ENCODE measurements around the gene ASIP. TPM values are rescaled to one million over a fixed set of nuclear protein-coding genes. Genes with fewer than 3 reads are reported as not detected.

Gene ASIP
- total RNA-seq, 1 donor = not detected

DNA sequence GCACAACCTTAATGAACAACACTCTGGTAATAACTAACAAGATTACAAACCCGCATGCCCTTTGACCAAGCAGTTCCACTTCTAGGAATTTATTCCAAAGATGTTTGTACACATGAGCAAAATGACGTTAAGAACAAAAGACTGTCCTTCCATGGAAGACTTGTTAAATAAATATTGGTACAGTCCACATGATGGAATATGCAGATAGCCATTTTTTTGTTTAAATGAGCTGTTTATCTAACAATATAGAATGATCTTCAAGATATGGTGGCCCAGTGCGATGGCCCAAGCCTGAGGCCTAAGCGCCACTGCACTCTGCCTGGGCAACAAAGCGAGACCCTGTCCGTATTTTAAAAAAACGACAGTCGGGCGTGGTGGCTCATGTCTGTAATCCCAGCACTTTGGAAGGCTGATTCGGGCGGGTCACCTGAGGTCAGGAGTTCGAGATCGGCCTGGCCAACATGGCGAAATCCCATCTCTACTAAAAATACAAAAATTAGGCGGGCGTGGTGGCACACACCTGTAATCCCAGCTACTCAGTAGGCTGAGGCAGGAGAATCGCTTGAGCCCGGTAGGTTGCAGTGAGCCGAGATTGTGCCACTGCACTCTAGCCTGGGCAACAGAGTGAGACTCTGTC is 69.4 kb downstream of the ASIP start:
- DNase-seq (ENCODE audit: low read depth) = no peak
- TF ChIP-seq, protein P1, sequence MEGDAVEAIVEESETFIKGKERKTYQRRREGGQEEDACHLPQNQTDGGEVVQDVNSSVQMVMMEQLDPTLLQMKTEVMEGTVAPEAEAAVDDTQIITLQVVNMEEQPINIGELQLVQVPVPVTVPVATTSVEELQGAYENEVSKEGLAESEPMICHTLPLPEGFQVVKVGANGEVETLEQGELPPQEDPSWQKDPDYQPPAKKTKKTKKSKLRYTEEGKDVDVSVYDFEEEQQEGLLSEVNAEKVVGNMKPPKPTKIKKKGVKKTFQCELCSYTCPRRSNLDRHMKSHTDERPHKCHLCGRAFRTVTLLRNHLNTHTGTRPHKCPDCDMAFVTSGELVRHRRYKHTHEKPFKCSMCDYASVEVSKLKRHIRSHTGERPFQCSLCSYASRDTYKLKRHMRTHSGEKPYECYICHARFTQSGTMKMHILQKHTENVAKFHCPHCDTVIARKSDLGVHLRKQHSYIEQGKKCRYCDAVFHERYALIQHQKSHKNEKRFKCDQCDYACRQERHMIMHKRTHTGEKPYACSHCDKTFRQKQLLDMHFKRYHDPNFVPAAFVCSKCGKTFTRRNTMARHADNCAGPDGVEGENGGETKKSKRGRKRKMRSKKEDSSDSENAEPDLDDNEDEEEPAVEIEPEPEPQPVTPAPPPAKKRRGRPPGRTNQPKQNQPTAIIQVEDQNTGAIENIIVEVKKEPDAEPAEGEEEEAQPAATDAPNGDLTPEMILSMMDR (IDR thresholded peaks at IDR 0.05; ENCODE audit: insufficient read depth, low read depth, low read length) = no peak
- no peak overlapping the region for H3K4me3 ChIP-seq (ENCODE audit: low read depth, low read length)

DNA sequence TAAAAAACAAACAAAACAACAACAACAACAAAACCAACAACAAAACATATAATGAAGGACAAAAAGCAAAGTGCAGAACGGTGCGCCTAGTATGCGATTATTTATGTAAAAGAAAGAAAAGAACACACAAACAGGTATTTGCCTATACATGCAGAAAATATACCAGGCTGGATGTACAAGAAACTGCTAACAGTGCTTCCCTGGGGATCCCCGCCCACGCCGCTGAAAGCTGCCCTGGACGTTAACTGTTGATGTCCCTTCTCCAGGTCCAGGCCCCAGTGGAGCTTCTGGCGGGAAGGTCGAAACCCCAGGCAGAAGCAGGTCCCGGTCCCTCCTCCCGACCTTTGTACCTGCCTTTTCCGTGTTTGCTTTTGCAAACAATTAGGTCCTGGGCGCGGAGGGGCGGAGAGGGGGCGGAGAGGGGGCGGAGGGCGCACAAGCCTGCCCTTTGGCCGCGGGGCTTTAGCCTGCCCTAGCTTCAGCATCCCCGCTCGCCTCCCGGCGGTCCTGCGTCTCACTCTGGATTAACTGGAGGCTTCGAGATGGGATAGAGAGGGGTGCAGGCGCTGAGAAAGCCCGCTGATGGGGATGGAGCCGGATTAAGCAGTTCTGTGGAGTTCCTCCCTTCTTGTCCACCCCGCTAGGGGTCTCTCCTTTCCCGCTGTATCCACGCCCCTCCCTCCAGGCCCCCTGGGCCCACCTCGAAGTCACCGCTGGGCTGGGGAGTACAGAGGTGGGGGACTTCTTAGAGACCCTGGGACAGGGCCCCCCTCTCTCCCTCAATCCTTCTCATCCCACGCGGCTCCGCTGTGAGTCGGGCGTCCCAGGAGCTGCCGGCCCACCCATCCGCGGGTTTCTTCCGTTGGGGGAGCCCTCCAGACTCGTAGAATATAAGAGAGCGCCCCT is 70.1 kb downstream of the ASIP start:
- no peak for DNase-seq (ENCODE audit: low read depth)
- TF ChIP-seq, protein P1 (IDR thresholded peaks at IDR 0.05; ENCODE audit: insufficient read depth, low read depth, low read length) = peak; percentile 31

DNA sequence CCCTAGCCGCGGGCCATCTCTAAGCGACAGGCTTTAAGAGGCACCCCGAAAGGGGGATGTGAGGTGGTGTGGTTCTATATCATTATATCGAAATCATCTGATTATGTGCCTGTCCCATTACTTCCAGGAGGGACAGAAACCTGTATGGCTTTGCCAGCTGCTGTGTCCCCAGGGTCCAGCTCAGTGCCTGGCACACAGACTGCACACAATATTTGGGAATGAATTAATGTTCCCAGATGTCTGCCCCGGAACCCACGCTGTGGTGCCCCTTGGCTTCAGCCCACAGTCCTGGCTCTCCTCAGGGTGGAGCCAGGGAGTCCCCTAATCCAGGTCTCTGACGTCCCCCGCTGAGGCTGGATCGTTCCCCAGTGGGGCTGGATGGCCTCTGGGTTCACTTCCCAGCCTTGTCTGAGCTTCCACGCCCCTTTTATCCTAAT is 70.8 kb downstream of the ASIP start:
- TF ChIP-seq, protein P1 (IDR thresholded peaks at IDR 0.05; ENCODE audit: insufficient read depth, low read depth, low read length) = no peak
- H3K4me3 ChIP-seq (ENCODE audit: low read depth, low read length) = no peak overlapping the region
- DNase-seq (ENCODE audit: low read depth) = no peak

More for the DNA sequence above, 70.1 kb downstream of the ASIP start:
- peak overlapping the region; percentile 23 for H3K4me3 ChIP-seq (ENCODE audit: low read depth, low read length)

DNA sequence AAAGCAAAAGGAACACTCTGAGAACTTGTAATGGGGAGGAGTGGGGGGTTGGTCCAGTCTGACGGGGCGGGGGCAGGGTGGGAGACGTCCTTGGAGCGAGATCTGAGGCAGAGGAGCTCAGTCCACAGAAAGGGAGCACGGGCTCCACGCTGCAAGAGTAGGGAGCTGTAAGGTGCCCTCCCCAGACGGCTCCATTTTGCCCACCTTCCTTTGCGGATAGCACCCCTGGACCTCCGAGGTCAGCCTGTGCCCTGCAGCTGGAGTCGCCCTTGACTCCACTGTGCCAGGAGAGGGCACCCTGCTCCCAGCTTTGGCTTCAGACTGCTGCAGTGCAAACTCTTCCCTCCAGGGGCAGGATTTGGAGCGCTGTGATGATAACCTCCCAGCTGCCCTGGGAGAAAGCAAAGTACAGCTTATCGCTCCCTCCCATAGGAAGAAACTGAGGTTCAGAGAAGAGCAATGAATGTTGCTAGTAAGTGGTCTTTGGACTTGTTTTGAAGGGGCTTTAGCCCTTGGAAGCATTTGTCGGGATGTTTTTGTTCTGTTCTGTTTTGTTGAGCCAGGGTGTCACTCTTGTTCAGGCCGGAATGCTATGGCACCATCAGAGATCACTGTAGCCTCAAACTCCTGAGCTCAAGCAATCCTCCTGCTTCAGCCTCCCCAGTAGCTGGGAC is 71.5 kb downstream of the ASIP start:
- peak overlapping the region; percentile 38 for H3K4me3 ChIP-seq (ENCODE audit: low read depth, low read length)
- DNase-seq (ENCODE audit: low read depth) = peak; percentile 84
- TF ChIP-seq, protein P1 (IDR thresholded peaks at IDR 0.05; ENCODE audit: insufficient read depth, low read depth, low read length) = peak; percentile 100

DNA sequence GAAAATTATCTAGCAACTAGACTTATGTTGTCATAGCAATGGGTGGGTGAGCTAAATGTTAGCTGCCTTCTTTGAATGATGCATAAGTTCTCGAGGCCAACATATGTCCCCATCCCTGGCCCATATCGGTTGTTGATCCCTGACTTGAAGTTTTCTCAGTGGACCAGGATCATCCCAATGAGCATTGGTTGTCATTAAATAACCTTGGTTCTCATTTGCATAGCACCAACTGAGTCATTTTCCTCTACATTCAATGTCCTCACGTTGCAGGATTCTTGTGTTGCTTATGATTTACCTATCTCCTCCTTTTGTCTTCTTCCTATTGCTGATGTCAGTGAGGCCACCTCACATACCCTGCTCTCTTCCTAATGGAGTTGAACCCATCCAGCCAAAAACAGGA is 74.0 kb downstream of the ASIP start:
- TF ChIP-seq, protein P1 (IDR thresholded peaks at IDR 0.05; ENCODE audit: insufficient read depth, low read depth, low read length) = no peak
- no peak for DNase-seq (ENCODE audit: low read depth)
- no peak overlapping the region for H3K4me3 ChIP-seq (ENCODE audit: low read depth, low read length)

DNA sequence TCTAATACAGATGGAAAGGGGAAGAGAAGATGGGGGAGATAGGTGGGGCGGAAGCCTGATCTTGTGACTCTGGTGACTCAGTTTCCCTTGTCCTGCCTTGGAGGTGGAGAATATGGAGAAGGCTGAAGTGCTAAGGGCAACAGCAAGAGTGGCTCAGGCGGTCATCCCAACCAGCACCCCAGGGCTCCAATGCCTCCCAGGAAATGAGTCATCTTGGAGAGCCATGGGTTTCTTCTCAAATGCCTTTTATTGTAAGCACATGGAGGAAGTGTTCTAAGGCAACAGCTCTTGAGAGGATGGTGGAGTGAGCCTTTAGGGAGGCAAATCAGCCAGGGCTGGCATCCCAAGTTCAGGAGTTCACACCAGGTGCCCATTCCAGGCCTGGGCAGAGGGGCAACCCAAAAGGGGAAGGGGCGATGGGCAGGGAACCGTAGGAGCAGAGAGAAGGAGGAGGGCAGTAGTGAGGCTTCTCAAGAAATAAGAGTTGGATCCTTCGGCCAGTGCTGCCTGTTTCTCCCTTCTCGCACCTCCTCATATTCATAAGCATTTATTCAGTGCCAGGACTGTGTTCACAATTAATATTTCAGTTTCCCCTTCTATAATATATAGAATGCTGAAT is 75.1 kb downstream of the ASIP start:
- H3K4me3 ChIP-seq (ENCODE audit: low read depth, low read length) = no peak overlapping the region
- TF ChIP-seq, protein P1 (IDR thresholded peaks at IDR 0.05; ENCODE audit: insufficient read depth, low read depth, low read length) = no peak
- peak; percentile 76 for DNase-seq (ENCODE audit: low read depth)
